ENCODE results near the gene TGFB1. TPM values are rescaled to one million over a fixed set of nuclear protein-coding genes. Genes with fewer than 3 reads are reported as not detected.

The TGFB1 gene
- total and polyA plus RNA-seq, 9 of the 15 experiments (the other 6 are each of a cell fraction or from before 2014, with no cell fraction given): 0.24 to 159 (median 17.2) TPM

DNA sequence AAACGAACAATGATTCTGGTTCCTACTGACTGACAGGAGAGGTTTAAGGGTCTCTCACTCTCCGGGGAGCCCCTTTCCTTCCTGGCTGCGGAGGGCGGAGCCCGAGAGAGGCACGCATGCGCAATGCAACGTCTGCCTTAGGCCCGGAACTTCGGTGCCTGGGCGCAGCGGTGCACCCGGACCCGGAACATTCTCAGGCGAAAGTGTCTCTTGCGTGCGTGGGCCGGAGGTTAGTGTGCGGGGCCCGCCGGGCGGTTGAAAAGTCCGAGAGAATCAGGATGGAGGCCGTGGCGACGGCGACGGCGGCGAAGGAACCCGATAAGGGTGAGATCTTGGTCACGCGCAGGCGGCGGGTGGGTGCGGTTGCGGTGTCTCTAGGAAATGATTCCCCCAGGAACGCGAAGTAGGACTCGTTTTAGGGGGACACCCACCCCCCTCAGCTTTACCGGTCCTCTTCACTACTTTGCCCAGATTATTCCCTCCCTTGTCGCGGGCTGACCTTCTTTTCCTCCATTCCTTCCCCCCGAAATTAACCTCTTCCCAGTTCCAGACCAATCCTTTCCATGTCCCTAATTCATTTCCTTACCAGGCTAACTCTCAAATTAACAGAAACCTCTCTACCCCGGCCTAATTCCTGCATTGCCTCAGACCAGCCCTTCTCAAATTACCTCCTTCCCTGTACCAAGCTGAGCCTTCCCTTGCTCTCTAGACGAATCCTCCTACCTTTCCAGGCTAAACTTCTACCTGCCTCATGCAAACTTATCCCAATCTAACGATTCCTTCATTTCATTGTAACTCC lies 43.5 kb downstream of the TGFB1 start, which contains the start of gene CCDC97 (continued):
- peak; percentile 75 for TF ChIP-seq NR2C1 (IDR thresholded peaks at IDR 0.05)
- TF ChIP-seq NR2C1 (tag; IDR thresholded peaks at IDR 0.05): peak; percentile 71
- TF ChIP-seq, protein P1, sequence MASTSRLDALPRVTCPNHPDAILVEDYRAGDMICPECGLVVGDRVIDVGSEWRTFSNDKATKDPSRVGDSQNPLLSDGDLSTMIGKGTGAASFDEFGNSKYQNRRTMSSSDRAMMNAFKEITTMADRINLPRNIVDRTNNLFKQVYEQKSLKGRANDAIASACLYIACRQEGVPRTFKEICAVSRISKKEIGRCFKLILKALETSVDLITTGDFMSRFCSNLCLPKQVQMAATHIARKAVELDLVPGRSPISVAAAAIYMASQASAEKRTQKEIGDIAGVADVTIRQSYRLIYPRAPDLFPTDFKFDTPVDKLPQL (IDR thresholded peaks at IDR 0.05; ENCODE audit: extremely low read depth, insufficient read length): no peak
- peak; percentile 23; the same call in 1 of the 2 replicates for TF ChIP-seq HNRNPL (IDR thresholded peaks at IDR 0.05; ENCODE audit: low read depth, low read length)
- TF ChIP-seq MTA3 (IDR thresholded peaks at IDR 0.05; ENCODE audit: borderline replicate concordance): peak; percentile 95; the same call in 1 of the 2 replicates
- peak; percentile 96 for TF ChIP-seq KLF6 (CRISPR knock-in tag; IDR thresholded peaks at IDR 0.05; ENCODE audit: borderline replicate concordance)
- TF ChIP-seq MEF2D (tag; conservative IDR thresholded peaks at IDR 0.05; ENCODE audit: low read depth): peak; percentile 44; the same call in 1 of the 2 replicates
- no peak for TF ChIP-seq COPS2 (conservative IDR thresholded peaks at IDR 0.05)
- TF ChIP-seq HDAC2 (IDR thresholded peaks at IDR 0.05): peak; percentile 96
- no peak for TF ChIP-seq ZNF79 (CRISPR knock-in tag; IDR thresholded peaks at IDR 0.05; ENCODE audit: low read depth)
- TF ChIP-seq, protein P2, sequence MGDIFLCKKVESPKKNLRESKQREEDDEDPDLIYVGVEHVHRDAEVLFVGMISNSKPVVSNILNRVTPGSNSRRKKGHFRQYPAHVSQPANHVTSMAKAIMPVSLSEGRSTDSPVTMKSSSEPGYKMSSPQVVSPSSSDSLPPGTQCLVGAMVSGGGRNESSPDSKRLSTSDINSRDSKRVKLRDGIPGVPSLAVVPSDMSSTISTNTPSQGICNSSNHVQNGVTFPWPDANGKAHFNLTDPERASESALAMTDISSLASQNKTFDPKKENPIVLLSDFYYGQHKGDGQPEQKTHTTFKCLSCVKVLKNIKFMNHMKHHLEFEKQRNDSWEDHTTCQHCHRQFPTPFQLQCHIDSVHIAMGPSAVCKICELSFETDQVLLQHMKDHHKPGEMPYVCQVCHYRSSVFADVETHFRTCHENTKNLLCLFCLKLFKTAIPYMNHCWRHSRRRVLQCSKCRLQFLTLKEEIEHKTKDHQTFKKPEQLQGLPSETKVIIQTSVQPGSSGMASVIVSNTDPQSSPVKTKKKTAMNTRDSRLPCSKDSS (IDR thresholded peaks at IDR 0.05; ENCODE audit: low read depth, partially characterized antibody): peak; percentile 13
- 0 out of 2 replicates have a peak, but pooled peaks have one; percentile 16 for TF ChIP-seq RNF2 (IDR thresholded peaks at IDR 0.05)
- no peak for TF ChIP-seq MEF2A (IDR thresholded peaks at IDR 0.05; ENCODE audit: control insufficient read depth, low read depth, low read length)
- TF ChIP-seq HNRNPH1 (optimal IDR thresholded peaks at IDR 0.05; ENCODE audit: low read depth, low read length): no peak
- peak; percentile 72; the same call in 1 of the 2 replicates for TF ChIP-seq LCOR (CRISPR knock-in tag; IDR thresholded peaks at IDR 0.05)
- no peak; the same call in 1 of the 2 replicates for TF ChIP-seq STAT5A (IDR thresholded peaks at IDR 0.05; ENCODE audit: borderline replicate concordance, low read length)
- no peak for TF ChIP-seq ZNF174 (CRISPR knock-in tag; IDR thresholded peaks at IDR 0.05)
- TF ChIP-seq HEY1 (CRISPR knock-in tag; IDR thresholded peaks at IDR 0.05; ENCODE audit: borderline replicate concordance): no peak; the same call in 1 of the 2 replicates
- peak; percentile 76 for TF ChIP-seq NCOA4 (IDR thresholded peaks at IDR 0.05; ENCODE audit: partially characterized antibody)
- TF ChIP-seq, protein P3, sequence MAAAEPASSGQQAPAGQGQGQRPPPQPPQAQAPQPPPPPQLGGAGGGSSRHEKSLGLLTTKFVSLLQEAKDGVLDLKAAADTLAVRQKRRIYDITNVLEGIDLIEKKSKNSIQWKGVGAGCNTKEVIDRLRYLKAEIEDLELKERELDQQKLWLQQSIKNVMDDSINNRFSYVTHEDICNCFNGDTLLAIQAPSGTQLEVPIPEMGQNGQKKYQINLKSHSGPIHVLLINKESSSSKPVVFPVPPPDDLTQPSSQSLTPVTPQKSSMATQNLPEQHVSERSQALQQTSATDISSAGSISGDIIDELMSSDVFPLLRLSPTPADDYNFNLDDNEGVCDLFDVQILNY (CRISPR knock-in tag; IDR thresholded peaks at IDR 0.05): no peak
- peak; percentile 84 for TF ChIP-seq SUPT5H (IDR thresholded peaks at IDR 0.05)
- TF ChIP-seq SMARCC2 (IDR thresholded peaks at IDR 0.05; ENCODE audit: low read depth): 0 out of 2 replicates have a peak, but pooled peaks have one; percentile 44
- TF ChIP-seq, protein P4, sequence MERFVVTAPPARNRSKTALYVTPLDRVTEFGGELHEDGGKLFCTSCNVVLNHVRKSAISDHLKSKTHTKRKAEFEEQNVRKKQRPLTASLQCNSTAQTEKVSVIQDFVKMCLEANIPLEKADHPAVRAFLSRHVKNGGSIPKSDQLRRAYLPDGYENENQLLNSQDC (CRISPR knock-in tag; IDR thresholded peaks at IDR 0.05): no peak; the same call in none of the 2 replicates
- peak; percentile 95 for TF ChIP-seq SIN3B (IDR thresholded peaks at IDR 0.05; ENCODE audit: low read depth)
- TF ChIP-seq, protein P5, sequence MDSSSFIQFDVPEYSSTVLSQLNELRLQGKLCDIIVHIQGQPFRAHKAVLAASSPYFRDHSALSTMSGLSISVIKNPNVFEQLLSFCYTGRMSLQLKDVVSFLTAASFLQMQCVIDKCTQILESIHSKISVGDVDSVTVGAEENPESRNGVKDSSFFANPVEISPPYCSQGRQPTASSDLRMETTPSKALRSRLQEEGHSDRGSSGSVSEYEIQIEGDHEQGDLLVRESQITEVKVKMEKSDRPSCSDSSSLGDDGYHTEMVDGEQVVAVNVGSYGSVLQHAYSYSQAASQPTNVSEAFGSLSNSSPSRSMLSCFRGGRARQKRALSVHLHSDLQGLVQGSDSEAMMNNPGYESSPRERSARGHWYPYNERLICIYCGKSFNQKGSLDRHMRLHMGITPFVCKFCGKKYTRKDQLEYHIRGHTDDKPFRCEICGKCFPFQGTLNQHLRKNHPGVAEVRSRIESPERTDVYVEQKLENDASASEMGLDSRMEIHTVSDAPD (CRISPR knock-in tag; IDR thresholded peaks at IDR 0.05): no peak
